Measurements from ENCODE around the gene SOX13. TPM values are rescaled to one million over a fixed set of nuclear protein-coding genes. Genes with fewer than 3 reads are reported as not detected.
A peak's percentile ranks its signal among the peaks of the same experiment; 100 is the strongest.

Gene SOX13
- polyA plus RNA-seq, 1 donor from 2014 or later: 0.33 TPM

- H3K36me3 Mint-ChIP-seq: no peaks in the 10 kb centered on the region
- H3K27me3 Mint-ChIP-seq: peaks cover 2% of the 10 kb centered on the region
- H3K27ac Mint-ChIP-seq: peak overlapping the region in 1 of 3 donors; percentile 84
- H3K4me1 Mint-ChIP-seq: peaks cover 0 to 3% (median 0%) of the 10 kb centered on the region in 3 donors
- no peak overlapping the region for H3K4me3 Mint-ChIP-seq
- H3K9me3 Mint-ChIP-seq: no peaks in the 10 kb centered on the region
Observed at GRCh38 chr1:204121840-204122555, 49.1 kb downstream of the SOX13 start.

GRCh38 chr1:204123376-204123775 is 50.5 kb downstream of the SOX13 start:
- Mint-ChIP-seq H3K36me3 (no peaks in the 10 kb centered on the region), H3K4me1 (peaks cover 0 to 4% (median 1%) of the 10 kb centered on the region in 3 donors), H3K9me3 (no peaks in the 10 kb centered on the region), H3K27ac (no peak overlapping the region), H3K4me3 (no peak overlapping the region), H3K27me3 (peaks cover 2% of the 10 kb centered on the region)

- H3K4me3 Mint-ChIP-seq: no peak overlapping the region
Observed at GRCh38 chr1:204124639-204125038, 51.7 kb downstream of the SOX13 start.

GRCh38 chr1:204125759-204126351 is 52.9 kb downstream of the SOX13 start:
- peaks cover 0 to 8% (median 6%) of the 10 kb centered on the region in 3 donors for H3K4me1 Mint-ChIP-seq
- no peaks in the 10 kb centered on the region for H3K9me3 Mint-ChIP-seq
- H3K27ac Mint-ChIP-seq: peak overlapping the region in 1 of 3 donors; percentile 33
- H3K27me3 Mint-ChIP-seq: peaks cover 3% of the 10 kb centered on the region
- H3K36me3 Mint-ChIP-seq: no peaks in the 10 kb centered on the region
- H3K4me3 Mint-ChIP-seq: no peak overlapping the region

More at GRCh38 chr1:204124639-204125038, 51.7 kb downstream of the SOX13 start:
- Mint-ChIP-seq H3K4me1 (peaks cover 0 to 8% (median 6%) of the 10 kb centered on the region in 3 donors), H3K9me3 (no peaks in the 10 kb centered on the region), H3K27me3 (peaks cover 3% of the 10 kb centered on the region), H3K36me3 (no peaks in the 10 kb centered on the region), H3K27ac (no peak overlapping the region)

GRCh38 chr1:204126386-204126785 is 53.5 kb downstream of the SOX13 start:
- Mint-ChIP-seq H3K4me3 (no peak overlapping the region), H3K9me3 (no peaks in the 10 kb centered on the region), H3K27ac (no peak overlapping the region), H3K27me3 (peaks cover 3% of the 10 kb centered on the region), H3K36me3 (no peaks in the 10 kb centered on the region), H3K4me1 (peaks cover 0 to 8% (median 6%) of the 10 kb centered on the region in 3 donors)

- Mint-ChIP-seq H3K9me3 (no peaks in the 10 kb centered on the region), H3K4me3 (no peak overlapping the region), H3K4me1 (peaks cover 0 to 8% (median 6%) of the 10 kb centered on the region in 3 donors), H3K27me3 (peaks cover 3% of the 10 kb centered on the region), H3K27ac (no peak overlapping the region), H3K36me3 (no peaks in the 10 kb centered on the region)
Observed at GRCh38 chr1:204126956-204127355, 54.0 kb downstream of the SOX13 start.

GRCh38 chr1:204127597-204128242 is 54.8 kb downstream of the SOX13 start:
- Mint-ChIP-seq H3K27me3 (peaks cover 3% of the 10 kb centered on the region), H3K36me3 (no peaks in the 10 kb centered on the region), H3K9me3 (no peaks in the 10 kb centered on the region), H3K27ac (no peak overlapping the region), H3K4me1 (peaks cover 0 to 8% (median 6%) of the 10 kb centered on the region in 3 donors), H3K4me3 (peak overlapping the region in 1 of 4 donors; percentile 39)

- peaks cover 3% of the 10 kb centered on the region for H3K27me3 Mint-ChIP-seq
- H3K36me3 Mint-ChIP-seq: no peaks in the 10 kb centered on the region
- peak overlapping the region in 2 of 3 donors; percentile 47 to 63 for H3K27ac Mint-ChIP-seq
- H3K9me3 Mint-ChIP-seq: no peaks in the 10 kb centered on the region
- H3K4me3 Mint-ChIP-seq: peak overlapping the region in 1 of 4 donors; percentile 43
- peaks cover 0 to 8% (median 6%) of the 10 kb centered on the region in 3 donors for H3K4me1 Mint-ChIP-seq
Observed at GRCh38 chr1:204128464-204128963, 55.6 kb downstream of the SOX13 start.

GRCh38 chr1:204128964-204129896 is 56.3 kb downstream of the SOX13 start:
- no peaks in the 10 kb centered on the region for H3K9me3 Mint-ChIP-seq
- H3K4me1 Mint-ChIP-seq: peaks cover 0 to 10% (median 6%) of the 10 kb centered on the region in 3 donors
- peak overlapping the region in 2 of 3 donors; percentile 28 to 47 for H3K27ac Mint-ChIP-seq
- peaks cover 3% of the 10 kb centered on the region for H3K27me3 Mint-ChIP-seq
- H3K36me3 Mint-ChIP-seq: no peaks in the 10 kb centered on the region
- H3K4me3 Mint-ChIP-seq: no peak overlapping the region

- Mint-ChIP-seq H3K36me3 (no peaks in the 10 kb centered on the region), H3K27ac (no peak overlapping the region), H3K4me1 (peaks cover 0 to 10% (median 8%) of the 10 kb centered on the region in 3 donors), H3K9me3 (no peaks in the 10 kb centered on the region), H3K27me3 (peaks cover 5% of the 10 kb centered on the region), H3K4me3 (no peak overlapping the region)
Observed at GRCh38 chr1:204130178-204130577, 57.3 kb downstream of the SOX13 start.

GRCh38 chr1:204130981-204131892 is 58.3 kb downstream of the SOX13 start:
- Mint-ChIP-seq H3K36me3 (no peaks in the 10 kb centered on the region), H3K9me3 (no peaks in the 10 kb centered on the region), H3K4me1 (peaks cover 0 to 10% (median 8%) of the 10 kb centered on the region in 3 donors), H3K4me3 (no peak overlapping the region), H3K27ac (no peak overlapping the region), H3K27me3 (peaks cover 4% of the 10 kb centered on the region)

- H3K4me1 Mint-ChIP-seq: peaks cover 0 to 10% (median 8%) of the 10 kb centered on the region in 3 donors
- H3K27ac Mint-ChIP-seq: no peak overlapping the region
- H3K9me3 Mint-ChIP-seq: no peaks in the 10 kb centered on the region
- H3K27me3 Mint-ChIP-seq: peaks cover 4% of the 10 kb centered on the region
- no peaks in the 10 kb centered on the region for H3K36me3 Mint-ChIP-seq
- no peak overlapping the region for H3K4me3 Mint-ChIP-seq
Observed at GRCh38 chr1:204131978-204132377, 59.1 kb downstream of the SOX13 start.

- H3K4me3 Mint-ChIP-seq: no peak overlapping the region
- H3K36me3 Mint-ChIP-seq: no peaks in the 10 kb centered on the region
- H3K9me3 Mint-ChIP-seq: no peaks in the 10 kb centered on the region
- no peak overlapping the region for H3K27ac Mint-ChIP-seq
- H3K27me3 Mint-ChIP-seq: peaks cover 4% of the 10 kb centered on the region
- H3K4me1 Mint-ChIP-seq: peaks cover 0 to 10% (median 8%) of the 10 kb centered on the region in 3 donors
Observed at GRCh38 chr1:204132718-204133117, 59.8 kb downstream of the SOX13 start.

Data from IgD-negative memory B cell (primary cell).